GM18907 (cell line): ENCODE measurements around the gene IL1RL2.

Experiments used
- ATAC-seq: cut with Tn5 transposase; IDR thresholded peaks from one replicate; pipeline ENCODE4 v1.9.1; 2021; ENCODE audit warnings: mild to moderate bottlenecking, moderate library complexity; ENCODE audit not compliant: unreplicated experiment

Gene IL1RL2

GRCh38 chr2:102186791-102187495, at the start of gene IL1RL2:
Gene IL1RL2 (plus strand): TSS chr2:102187023. CDS start chr2:102187868, 845 bp downstream.
- no peak for ATAC-seq

- no peak for ATAC-seq
Measured at GRCh38 chr2:102137138-102137537, 49.7 kb upstream of the IL1RL2 start.

GRCh38 chr2:102138331-102138730, 48.5 kb upstream of the IL1RL2 start:
- no peak for ATAC-seq

GRCh38 chr2:102139851-102140250, 47.0 kb upstream of the IL1RL2 start:
- ATAC-seq, result no peak

GRCh38 chr2:102140377-102140776, 46.4 kb upstream of the IL1RL2 start:
- no peak for ATAC-seq

GRCh38 chr2:102141011-102141943, 45.5 kb upstream of the IL1RL2 start:
- no peak for ATAC-seq

- ATAC-seq, result no peak
Measured at GRCh38 chr2:102141970-102142828, 44.6 kb upstream of the IL1RL2 start, which contains the start of gene IL1R1. Gene IL1R1 (plus strand): TSS chr2:102142746. CDS start chr2:102157725, 14,979 bp downstream.

GRCh38 chr2:102142829-102143449, 43.9 kb upstream of the IL1RL2 start:
- no peak for ATAC-seq

- no peak for ATAC-seq
Measured at GRCh38 chr2:102143450-102143985, 43.3 kb upstream of the IL1RL2 start.

GRCh38 chr2:102144128-102144527, 42.7 kb upstream of the IL1RL2 start:
- no peak for ATAC-seq

- ATAC-seq, result no peak
Measured at GRCh38 chr2:102145107-102145506, 41.7 kb upstream of the IL1RL2 start.

- no peak for ATAC-seq
Measured at GRCh38 chr2:102145934-102146333, 40.9 kb upstream of the IL1RL2 start.

- ATAC-seq, result no peak
Measured at GRCh38 chr2:102147935-102148334, 38.9 kb upstream of the IL1RL2 start.

- ATAC-seq, result no peak
Measured at GRCh38 chr2:102149243-102149642, 37.6 kb upstream of the IL1RL2 start.

- no peak for ATAC-seq
Measured at GRCh38 chr2:102149644-102150455, 37.0 kb upstream of the IL1RL2 start.

GRCh38 chr2:102154364-102154763, 32.5 kb upstream of the IL1RL2 start:
- ATAC-seq, result no peak

- no peak for ATAC-seq
Measured at GRCh38 chr2:102154946-102155702, 31.7 kb upstream of the IL1RL2 start.

GRCh38 chr2:102155703-102156515, 30.9 kb upstream of the IL1RL2 start:
- ATAC-seq, result no peak
